HG03575 (cell line): Measurements from ENCODE around the gene TARM1.
"Not testable (repeated sequence)": the region's sequence is repeated elsewhere in the genome, so short reads cannot be mapped to it uniquely, and the experiment has no call there.

Experiments used
- ATAC-seq: cut with Tn5 transposase; IDR thresholded peaks from one replicate; pipeline ENCODE4 v1.9.1; 2021; ENCODE audit not compliant: unreplicated experiment, insufficient number of reproducible peaks, low FRiP score; ENCODE audit errors: extremely low read depth

TARM1 gene

GRCh38 chr19:54041969-54042606 is 39.1 kb downstream of the TARM1 start:
- ATAC-seq: no peak

- ATAC-seq: no peak
These were observed 41.2 kb downstream of the TARM1 start for GRCh38 chr19:54040003-54040402.

DNA sequence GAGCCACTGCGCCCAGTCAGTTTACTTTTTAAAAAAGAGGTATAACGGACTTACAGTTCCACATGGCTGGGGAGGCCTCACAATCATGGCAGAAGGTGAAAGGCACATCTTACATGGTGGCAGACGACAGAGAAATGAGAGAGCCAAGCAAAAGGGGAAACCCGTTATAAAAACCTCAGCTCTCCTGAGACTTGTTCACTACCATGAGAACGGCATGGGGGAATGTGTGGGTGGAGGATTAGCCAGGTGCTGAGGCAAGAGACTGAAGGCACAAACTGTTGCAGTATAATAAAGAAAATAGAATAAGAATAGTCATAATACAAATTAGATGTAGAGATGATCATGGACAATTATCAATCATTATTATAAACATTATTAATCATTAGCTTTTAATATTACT is 44.6 kb downstream of the TARM1 start:
- ATAC-seq: not testable (repeated sequence)

GRCh38 chr19:54035215-54036178 is 45.7 kb downstream of the TARM1 start:
- no peak for ATAC-seq

DNA sequence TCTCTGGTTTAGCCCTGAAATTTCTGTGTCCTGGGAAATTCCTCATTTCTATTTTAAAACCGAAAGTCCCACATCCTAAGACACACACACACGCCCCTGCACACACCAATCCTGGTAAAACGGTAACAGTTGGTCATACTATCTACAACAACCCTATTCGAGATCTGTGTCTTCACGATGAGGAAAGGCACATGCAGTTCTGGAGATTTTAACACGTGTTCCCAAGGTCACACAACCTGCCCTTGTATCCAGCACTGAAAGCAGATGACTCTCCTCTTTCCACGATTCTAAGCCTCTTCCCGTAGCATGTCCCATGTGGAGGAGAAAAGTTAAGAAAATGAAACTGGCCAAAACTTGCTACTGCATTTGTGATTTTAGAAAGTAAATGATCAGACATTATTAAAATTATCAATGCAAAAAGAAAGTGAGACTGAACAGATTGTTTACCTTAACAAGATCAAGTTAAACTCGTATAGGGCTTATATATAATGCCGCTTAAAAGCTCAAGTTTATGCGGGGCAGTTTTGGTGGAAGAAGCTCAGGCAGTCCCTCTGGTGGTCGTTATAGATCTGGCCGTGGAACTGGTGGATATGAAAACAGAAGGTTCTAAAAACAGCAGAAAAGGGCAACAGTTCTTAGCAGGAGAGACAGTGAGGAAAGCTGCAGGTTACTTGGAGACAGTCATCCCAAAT is 50.1 kb downstream of the TARM1 start:
- ATAC-seq: no peak

DNA sequence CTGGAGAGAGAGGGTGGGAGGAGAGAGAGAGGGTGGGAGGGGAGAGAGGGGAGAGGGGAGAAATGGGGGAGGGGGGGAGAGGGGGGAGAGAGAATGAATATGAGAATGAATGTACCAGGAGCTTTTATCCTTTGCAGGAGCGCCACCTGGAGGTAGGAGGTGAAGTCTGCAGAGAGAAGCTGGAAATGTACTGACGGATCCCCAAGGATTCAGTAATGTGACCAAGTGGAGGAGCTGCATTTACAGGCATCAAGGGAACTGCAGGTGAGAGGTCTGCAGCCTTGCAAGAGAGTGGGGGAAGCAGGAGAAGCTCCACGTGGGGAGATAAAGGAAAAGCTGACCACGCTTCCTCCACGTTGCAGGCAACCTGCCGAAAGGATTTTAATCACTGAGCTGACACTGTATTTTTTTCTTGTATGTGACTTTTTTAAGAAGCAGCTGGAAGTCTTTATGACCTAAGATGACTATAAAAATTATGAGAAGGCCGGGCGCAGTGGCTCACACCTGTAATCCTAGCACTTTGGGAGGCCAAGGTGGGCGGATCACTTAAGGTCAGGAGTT is 51.2 kb downstream of the TARM1 start:
- ATAC-seq: no peak

DNA sequence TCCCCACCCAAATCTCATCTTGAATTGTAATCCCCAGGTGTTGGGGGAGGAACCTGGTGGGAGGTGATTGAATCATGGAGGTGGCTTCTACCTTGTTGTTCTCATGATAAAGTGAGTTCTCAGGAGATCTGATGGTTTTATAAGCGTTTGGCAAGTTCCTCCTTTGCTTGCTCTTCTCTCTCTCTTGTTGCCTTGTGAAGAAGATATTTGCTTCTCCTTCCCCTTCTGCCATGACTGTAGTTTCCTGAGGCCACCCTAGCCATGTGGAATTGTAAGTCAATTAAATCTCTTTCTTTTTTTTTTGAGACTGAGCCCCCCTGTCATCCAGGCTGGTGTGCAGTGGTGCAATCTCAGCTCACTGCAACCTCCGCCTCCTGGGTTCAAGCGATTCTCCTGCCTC is 51.9 kb downstream of the TARM1 start:
- ATAC-seq: no peak

GRCh38 chr19:54026656-54027055 is 54.5 kb downstream of the TARM1 start:
- ATAC-seq: no peak

- no peak for ATAC-seq
These were observed 56.5 kb downstream of the TARM1 start for GRCh38 chr19:54024660-54025059.

DNA sequence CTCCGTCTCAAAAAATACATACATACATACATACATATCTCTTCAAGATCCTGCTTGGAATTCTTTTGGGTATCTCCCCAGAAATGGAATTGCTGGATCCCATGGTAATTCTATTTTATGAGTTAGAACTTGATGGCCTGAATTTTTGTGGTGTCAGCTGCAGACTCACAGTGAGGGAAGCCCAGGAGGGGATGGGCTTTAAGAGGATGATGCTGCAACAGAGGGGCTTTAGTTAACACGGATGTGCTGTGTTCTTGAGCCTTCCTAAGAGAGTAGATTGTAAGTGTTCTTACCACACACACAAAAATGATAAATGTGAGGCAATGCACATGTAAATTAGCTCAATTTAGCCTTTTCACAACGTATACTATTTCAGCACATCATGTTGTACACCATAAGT is 58.0 kb downstream of the TARM1 start:
- ATAC-seq: no peak

- no peak for ATAC-seq
These were observed 59.2 kb downstream of the TARM1 start for GRCh38 chr19:54021932-54022331.

GRCh38 chr19:54021363-54021762 is 59.8 kb downstream of the TARM1 start:
- no peak for ATAC-seq
